Lower leg skin (tissue), 4 donors: Measurements from ENCODE around the gene VAV3. TPM values are rescaled to one million over a fixed set of nuclear protein-coding genes. Genes with fewer than 3 reads are reported as not detected.
"Not testable (repeated sequence)": the region's sequence is repeated elsewhere in the genome, so short reads cannot be mapped to it uniquely, and the experiment has no call there.

Experiments used
- DNase-seq, 2 donors: peaks; one replicate each; pipeline ENCODE4 v3.0.0-alpha.2; 2019; ENCODE audit warnings: low spot score in 2 of 2
- H3K4me3 ChIP-seq: fragments of 200-600 bp; sonication (generic); 2 replicates; pipeline ENCODE4 v1.5.1; 2017; ENCODE audit warnings: mild to moderate bottlenecking, low read depth; ENCODE audit not compliant: poor library complexity, severe bottlenecking
- POLR2A ChIP-seq, 2 donors: fragments of 450-650 bp; IDR thresholded peaks; one replicate each; pipeline ENCODE4 v1.6.1; 2016 to 2017; ENCODE audit warnings: antibody characterized with exemption in 2 of 2, mild to moderate bottlenecking in 1 of 2, moderate library complexity in 1 of 2
- WGBS, 2 donors: methylation state at CpG; one replicate each; pipeline ENCODE4 v1.1.5; 2018; 5-methylcytosine and 5-hydroxymethylcytosine counted together
- intact Hi-C: fragments of 100-400 bp; cut with DNase I; formaldehyde crosslinking; loops from one replicate; pipeline ENCODE4 v1.15.0; 2023; ENCODE audit warnings: low total_unique reads
- total RNA-seq, 4 donors: library from RNA; depleted of rRNA; stranded (reverse); fragments of >200 nt; gene quantifications; one replicate each; pipeline ENCODE4 v1.1.0, GENCODE V29; 2016
- TF ChIP-seq, protein P1 (sequence below), 3 donors: fragments of 450-650 bp; IDR thresholded peaks; one replicate each; pipeline ENCODE4 v1.5.1; 2016; ENCODE audit warnings: antibody characterized with exemption in 3 of 3, mild to moderate bottlenecking in 3 of 3, moderate library complexity in 2 of 3

The VAV3 gene
- total RNA-seq, 4 donors from 2014 or later, result 102 to 200 (median 147) TPM

DNA sequence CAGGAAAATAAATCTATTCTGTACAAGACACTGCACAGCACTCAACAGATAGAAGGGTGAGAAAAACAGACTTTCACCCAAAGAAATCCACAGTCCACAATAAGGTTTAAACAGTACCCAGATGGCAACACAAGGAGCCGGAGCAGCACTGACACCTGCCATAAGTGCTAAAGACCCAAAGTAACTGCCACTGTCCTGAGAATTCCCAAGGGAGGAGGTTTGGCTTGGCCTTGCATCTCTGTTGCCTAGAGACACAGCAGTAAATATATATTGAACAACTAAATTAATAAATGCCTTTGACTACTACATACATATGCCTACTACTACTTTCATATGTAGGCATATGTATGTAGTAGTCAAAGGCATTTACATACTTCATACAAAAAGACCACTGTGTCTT is 68.0 kb downstream of the VAV3 start:
- H3K4me3 ChIP-seq, result no peak overlapping the region
- intact Hi-C loops, result no loop called here
- 56 to 80% methylated on average over 1 of the region's 1 CpG for WGBS, 2 donors
- no peak for DNase-seq
- TF ChIP-seq, protein P1, sequence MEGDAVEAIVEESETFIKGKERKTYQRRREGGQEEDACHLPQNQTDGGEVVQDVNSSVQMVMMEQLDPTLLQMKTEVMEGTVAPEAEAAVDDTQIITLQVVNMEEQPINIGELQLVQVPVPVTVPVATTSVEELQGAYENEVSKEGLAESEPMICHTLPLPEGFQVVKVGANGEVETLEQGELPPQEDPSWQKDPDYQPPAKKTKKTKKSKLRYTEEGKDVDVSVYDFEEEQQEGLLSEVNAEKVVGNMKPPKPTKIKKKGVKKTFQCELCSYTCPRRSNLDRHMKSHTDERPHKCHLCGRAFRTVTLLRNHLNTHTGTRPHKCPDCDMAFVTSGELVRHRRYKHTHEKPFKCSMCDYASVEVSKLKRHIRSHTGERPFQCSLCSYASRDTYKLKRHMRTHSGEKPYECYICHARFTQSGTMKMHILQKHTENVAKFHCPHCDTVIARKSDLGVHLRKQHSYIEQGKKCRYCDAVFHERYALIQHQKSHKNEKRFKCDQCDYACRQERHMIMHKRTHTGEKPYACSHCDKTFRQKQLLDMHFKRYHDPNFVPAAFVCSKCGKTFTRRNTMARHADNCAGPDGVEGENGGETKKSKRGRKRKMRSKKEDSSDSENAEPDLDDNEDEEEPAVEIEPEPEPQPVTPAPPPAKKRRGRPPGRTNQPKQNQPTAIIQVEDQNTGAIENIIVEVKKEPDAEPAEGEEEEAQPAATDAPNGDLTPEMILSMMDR (IDR thresholded peaks at IDR 0.05), result no peak
- no peak for TF ChIP-seq POLR2A (IDR thresholded peaks at IDR 0.05)

GRCh38 chr1:107896401-107896800 is 68.6 kb downstream of the VAV3 start:
- H3K4me3 ChIP-seq, result no peak overlapping the region
- TF ChIP-seq POLR2A (IDR thresholded peaks at IDR 0.05), result no peak
- TF ChIP-seq, protein P1 (IDR thresholded peaks at IDR 0.05), result no peak
- whole genome bisulfite sequencing, 2 donors, result 90 to 95% methylated on average over 3 of the region's 3 CpGs
- intact Hi-C loops, result no loop called here
- no peak for DNase-seq

DNA sequence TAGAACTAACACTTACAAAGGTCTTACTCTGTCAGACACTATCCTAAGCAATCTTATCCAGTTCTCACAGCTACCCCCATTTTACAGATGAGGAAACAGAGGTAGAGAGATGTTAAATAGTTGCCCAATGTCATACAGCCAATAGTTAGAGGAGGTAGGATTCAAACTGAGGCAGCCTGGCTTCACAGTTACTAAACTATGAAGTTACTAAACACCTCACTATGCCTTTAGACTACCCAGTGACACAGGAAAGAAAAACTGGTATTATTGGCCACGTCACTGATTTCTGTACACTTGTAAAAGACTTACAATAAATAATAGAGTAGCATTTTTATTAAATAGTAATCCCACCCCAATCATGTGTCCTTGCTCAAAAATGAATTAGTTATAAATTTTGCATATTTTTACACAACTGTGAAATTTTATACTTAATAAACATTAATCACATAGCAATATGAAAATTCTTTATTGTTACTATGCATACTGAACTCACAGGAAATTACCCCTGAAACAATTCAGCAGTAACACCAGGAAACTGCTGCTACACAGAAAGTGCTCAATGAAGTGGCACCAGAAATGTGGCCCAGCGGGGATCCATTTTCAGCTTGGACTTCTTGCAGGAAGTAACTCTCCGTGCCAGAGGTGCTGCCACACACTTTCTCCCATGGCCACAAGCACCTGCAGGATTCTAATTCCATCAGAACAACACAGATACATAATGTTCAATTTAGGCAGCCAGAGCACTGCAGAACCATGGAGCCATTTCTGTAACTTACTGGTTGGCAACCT is 69.4 kb downstream of the VAV3 start:
- TF ChIP-seq POLR2A (IDR thresholded peaks at IDR 0.05), result no peak
- TF ChIP-seq, protein P1 (IDR thresholded peaks at IDR 0.05), result no peak
- DNase-seq, result no peak
- no peak overlapping the region for H3K4me3 ChIP-seq
- 56 to 86% methylated on average over 3 of the region's 3 CpGs for WGBS, 2 donors
- intact Hi-C loops, result no loop called here

DNA sequence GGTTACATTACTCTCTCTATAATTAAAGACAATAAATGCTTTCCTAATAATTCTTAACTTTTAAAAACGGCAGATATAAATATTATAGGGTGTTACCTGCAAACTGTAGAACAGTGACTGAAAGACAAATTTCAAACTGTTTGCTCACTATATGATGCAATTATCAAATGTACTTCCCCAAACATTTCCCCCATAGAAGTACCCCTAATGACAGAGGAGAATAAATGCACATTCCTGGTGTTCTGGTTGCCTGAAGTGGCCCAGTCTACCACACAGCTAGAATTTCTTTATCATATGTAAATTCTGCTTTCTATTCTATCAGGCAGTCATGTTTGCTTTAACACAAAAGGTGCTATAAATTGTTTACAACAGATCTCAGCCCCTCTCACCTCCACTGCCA is 70.4 kb downstream of the VAV3 start:
- intact Hi-C loops, result no loop called here
- TF ChIP-seq, protein P1 (IDR thresholded peaks at IDR 0.05), result no peak
- no peak for TF ChIP-seq POLR2A (IDR thresholded peaks at IDR 0.05)
- H3K4me3 ChIP-seq, result no peak overlapping the region
- 75 to 76% methylated on average over 1 of the region's 1 CpG for WGBS, 2 donors
- no peak for DNase-seq

GRCh38 chr1:107893350-107893749 is 71.6 kb downstream of the VAV3 start:
- DNase-seq, intact Hi-C loops, H3K4me3 ChIP-seq: not testable (repeated sequence)
- 100% methylated on average over 2 of the region's 2 CpGs for WGBS, 2 donors

DNA sequence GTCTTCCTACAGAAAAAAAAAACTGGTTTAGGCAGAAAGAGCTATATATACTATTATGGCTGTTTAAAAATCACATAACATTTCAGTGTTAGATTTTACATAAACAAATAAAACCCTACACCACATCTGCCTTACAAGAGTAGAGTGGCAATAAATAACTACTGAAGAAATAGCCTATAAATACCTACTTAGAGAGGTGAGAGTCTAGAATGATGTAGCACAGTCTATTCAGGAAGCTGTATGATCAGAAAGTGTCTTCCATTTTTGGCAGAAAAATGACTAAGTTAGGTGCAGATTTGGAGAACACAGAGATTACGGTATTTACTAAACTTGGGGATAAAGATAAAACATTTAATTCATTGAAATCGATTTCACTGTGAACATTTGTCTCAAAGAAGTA is 75.5 kb downstream of the VAV3 start:
- TF ChIP-seq POLR2A (IDR thresholded peaks at IDR 0.05), result no peak
- TF ChIP-seq, protein P1 (IDR thresholded peaks at IDR 0.05), result no peak
- H3K4me3 ChIP-seq, result no peak overlapping the region
- DNase-seq, result no peak
- 92 to 96% methylated on average over 2 of the region's 2 CpGs for WGBS, 2 donors
- intact Hi-C loops, result no loop called here
